Gastrocnemius medialis (tissue), 4 donors: Measurements from ENCODE around the gene SHC2. TPM values are rescaled to one million over a fixed set of nuclear protein-coding genes. Genes with fewer than 3 reads are reported as not detected.

Experiments
- ATAC-seq, 2 donors: fragments of 150-250 bp; one replicate each; pipeline ENCODE4 v1.9.1; 2016
- DNase-seq, 2 donors: peaks; one replicate each; pipeline ENCODE4 v3.0.0-alpha.2; 2019
- H3K27ac ChIP-seq, 4 donors: fragments of 200-600 bp; sonication (generic); 1 replicate in 1 of 4; 2 replicates in 3 of 4; pipeline ENCODE4 v1.5.1; 2016 to 2018; ENCODE audit warnings: mild to moderate bottlenecking in 2 of 4, moderate library complexity in 1 of 4
- H3K27me3 ChIP-seq, 3 donors: fragments of 200-600 bp; sonication (generic) in 2 of 3; 1 replicate in 1 of 3; 2 replicates in 2 of 3; pipeline versions ENCODE4 v1.5.1 to v1.6.0; 2016 to 2019; ENCODE audit warnings: mild to moderate bottlenecking in 1 of 3, moderate library complexity in 1 of 3
- H3K36me3 ChIP-seq, 2 donors: fragments of 200-600 bp; sonication (generic) in 1 of 2; one replicate each; pipeline ENCODE4 v1.5.1; 2017 to 2018
- H3K4me1 ChIP-seq, 2 donors: fragments of 200-600 bp; sonication (generic) in 1 of 2; one replicate each; pipeline ENCODE4 v1.5.1; 2016 to 2017; ENCODE audit warnings: mild to moderate bottlenecking in 2 of 2
- H3K4me3 ChIP-seq, 4 donors: fragments of 200-600 bp; sonication (generic) in 3 of 4; 1 replicate in 1 of 4; 2 replicates in 3 of 4; pipeline ENCODE4 v1.5.1; 2016 to 2019; ENCODE audit warnings: mild to moderate bottlenecking in 2 of 4
- H3K9me3 ChIP-seq, 3 donors: fragments of 200-600 bp; sonication (generic) in 2 of 3; 1 replicate in 1 of 3; 2 replicates in 2 of 3; pipeline ENCODE4 v1.5.1; 2016 to 2019
- POLR2A ChIP-seq, 2 donors: fragments of 450-650 bp; IDR thresholded peaks; one replicate each; pipeline ENCODE4 v1.6.1; 2017; ENCODE audit warnings: antibody characterized with exemption in 2 of 2, mild to moderate bottlenecking in 2 of 2, moderate library complexity in 2 of 2
- in situ Hi-C, 4 donors: fragments of 200-750 bp; cut with MboI; loops; one replicate each; pipeline versions ENCODE4 v1.15.0 to v1.8.0; 2017; ENCODE audit warnings: low sequenced_read_pairs in 4 of 4
- intact Hi-C: fragments of 100-400 bp; cut with DNase I; formaldehyde crosslinking; loops from one replicate; pipeline ENCODE4 v1.15.1; 2023; ENCODE audit warnings: low total_unique reads
- total RNA-seq, 4 donors: library from RNA; depleted of rRNA; stranded (reverse); fragments of >200 nt; gene quantifications; one replicate each; pipeline versions ENCODE4 v1.1.0 to v1.2.3, GENCODE V29; 2016
- TF ChIP-seq, protein P1 (sequence below), 5 experiments: fragments of 450-650 bp in 3 of 5; fragments of 200-600 bp in 2 of 5; sonication (generic) in 2 of 5; IDR thresholded peaks in 4 of 5; conservative IDR thresholded peaks in 1 of 5; 1 replicate in 4 of 5; 2 replicates in 1 of 5; pipeline ENCODE4 v1.5.1; 2016 to 2019; ENCODE audit warnings: antibody characterized with exemption in 5 of 5, mild to moderate bottlenecking in 3 of 5, moderate library complexity in 3 of 5

The SHC2 gene
- total RNA-seq, 4 donors from 2014 or later, result 2.1 to 6.2 (median 4.5) TPM

DNA sequence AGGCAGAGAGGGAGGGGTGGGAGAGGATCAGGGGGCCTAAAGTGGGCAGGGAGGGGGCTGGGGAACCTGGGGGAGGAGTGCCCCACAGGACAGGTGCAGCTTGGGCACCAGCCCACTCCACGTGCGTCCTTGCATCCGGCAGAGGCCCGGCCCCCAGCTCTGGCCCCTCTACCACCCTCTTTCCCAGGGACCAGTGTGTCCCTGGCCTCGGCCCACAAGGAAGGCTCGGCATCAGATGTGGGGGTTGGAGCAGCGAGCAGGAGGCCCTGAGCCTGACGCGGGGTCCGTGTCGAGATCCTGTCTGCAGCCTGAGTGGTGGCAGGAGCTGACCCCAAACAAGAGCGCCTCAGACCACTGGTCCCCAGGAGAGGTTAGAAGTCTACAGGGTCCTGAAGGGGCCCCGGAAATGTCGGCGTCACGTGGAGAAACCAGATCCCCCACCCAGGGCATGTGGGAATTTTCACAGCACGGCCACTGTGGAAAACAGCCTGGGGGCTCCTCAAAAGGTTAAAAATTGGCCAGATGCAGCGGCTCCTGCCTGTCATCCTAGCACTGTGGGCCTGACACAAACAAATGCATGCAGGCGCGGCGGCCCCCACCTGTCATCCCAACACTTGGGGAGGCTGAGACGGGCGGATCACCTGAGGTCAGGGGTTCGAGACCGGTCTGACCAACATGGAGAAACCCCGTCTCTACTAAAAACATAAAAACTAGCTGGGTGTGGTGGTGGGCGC is 21.5 kb downstream of the SHC2 start:
- ATAC-seq, result no peak
- Histone ChIP-seq H3K4me3 (no peak overlapping the region), H3K9me3 (no peaks in the 10 kb centered on the region), H3K4me1 (peaks cover 0 to 3% of the 10 kb centered on the region in 2 donors), H3K27ac (no peak overlapping the region), H3K27me3 (peaks cover 0 to 4% (median 0%) of the 10 kb centered on the region in 3 donors), H3K36me3 (no peaks in the 10 kb centered on the region)
- in situ Hi-C loops, result no loop called here
- DNase-seq, result no peak
- TF ChIP-seq, protein P1, sequence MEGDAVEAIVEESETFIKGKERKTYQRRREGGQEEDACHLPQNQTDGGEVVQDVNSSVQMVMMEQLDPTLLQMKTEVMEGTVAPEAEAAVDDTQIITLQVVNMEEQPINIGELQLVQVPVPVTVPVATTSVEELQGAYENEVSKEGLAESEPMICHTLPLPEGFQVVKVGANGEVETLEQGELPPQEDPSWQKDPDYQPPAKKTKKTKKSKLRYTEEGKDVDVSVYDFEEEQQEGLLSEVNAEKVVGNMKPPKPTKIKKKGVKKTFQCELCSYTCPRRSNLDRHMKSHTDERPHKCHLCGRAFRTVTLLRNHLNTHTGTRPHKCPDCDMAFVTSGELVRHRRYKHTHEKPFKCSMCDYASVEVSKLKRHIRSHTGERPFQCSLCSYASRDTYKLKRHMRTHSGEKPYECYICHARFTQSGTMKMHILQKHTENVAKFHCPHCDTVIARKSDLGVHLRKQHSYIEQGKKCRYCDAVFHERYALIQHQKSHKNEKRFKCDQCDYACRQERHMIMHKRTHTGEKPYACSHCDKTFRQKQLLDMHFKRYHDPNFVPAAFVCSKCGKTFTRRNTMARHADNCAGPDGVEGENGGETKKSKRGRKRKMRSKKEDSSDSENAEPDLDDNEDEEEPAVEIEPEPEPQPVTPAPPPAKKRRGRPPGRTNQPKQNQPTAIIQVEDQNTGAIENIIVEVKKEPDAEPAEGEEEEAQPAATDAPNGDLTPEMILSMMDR (IDR thresholded peaks at IDR 0.05 in 4 of 5, conservative IDR thresholded peaks at IDR 0.05 in 1 of 5), result no peak
- TF ChIP-seq POLR2A (IDR thresholded peaks at IDR 0.05), result no peak
- intact Hi-C loops, result no loop called here

DNA sequence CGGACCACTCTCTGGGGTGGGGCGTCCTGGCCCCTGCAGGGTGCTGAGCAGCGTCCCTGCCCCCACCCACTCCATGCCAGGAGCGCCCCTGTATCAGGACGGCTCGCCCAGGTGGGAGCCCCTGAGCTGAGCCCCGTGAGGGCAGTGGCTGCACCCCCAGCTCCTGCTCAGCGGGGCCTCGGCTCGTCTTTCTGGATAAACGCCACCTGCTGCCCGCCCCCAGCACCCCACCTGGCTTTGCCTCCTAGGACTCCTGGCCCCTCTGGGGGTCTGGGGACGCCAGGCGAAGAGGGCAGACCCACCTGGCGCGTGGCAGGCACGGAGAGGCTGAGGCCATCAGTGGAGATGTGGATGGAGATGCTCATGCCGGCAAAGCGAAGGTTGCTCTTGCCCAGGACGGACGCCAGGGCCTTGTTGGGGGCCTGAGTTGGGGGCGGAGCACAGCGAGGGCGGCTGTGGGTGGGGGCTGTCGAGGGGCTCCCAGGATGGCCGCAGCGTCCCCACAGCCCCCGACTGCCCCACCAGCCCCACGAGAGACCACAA is 22.3 kb downstream of the SHC2 start:
- no peaks in the 10 kb centered on the region for H3K36me3 ChIP-seq
- in situ Hi-C loops, result no loop called here
- peaks cover 0 to 4% (median 0%) of the 10 kb centered on the region in 3 donors for H3K27me3 ChIP-seq
- H3K4me1 ChIP-seq, result peaks cover 0 to 3% of the 10 kb centered on the region in 2 donors
- intact Hi-C loops, result no loop called here
- no peak for ATAC-seq
- H3K4me3 ChIP-seq, result no peak overlapping the region
- no peak for TF ChIP-seq POLR2A (IDR thresholded peaks at IDR 0.05)
- TF ChIP-seq, protein P1 (IDR thresholded peaks at IDR 0.05 in 4 of 5, conservative IDR thresholded peaks at IDR 0.05 in 1 of 5), result no peak
- H3K9me3 ChIP-seq, result no peaks in the 10 kb centered on the region
- DNase-seq, result no peak
- no peak overlapping the region for H3K27ac ChIP-seq

DNA sequence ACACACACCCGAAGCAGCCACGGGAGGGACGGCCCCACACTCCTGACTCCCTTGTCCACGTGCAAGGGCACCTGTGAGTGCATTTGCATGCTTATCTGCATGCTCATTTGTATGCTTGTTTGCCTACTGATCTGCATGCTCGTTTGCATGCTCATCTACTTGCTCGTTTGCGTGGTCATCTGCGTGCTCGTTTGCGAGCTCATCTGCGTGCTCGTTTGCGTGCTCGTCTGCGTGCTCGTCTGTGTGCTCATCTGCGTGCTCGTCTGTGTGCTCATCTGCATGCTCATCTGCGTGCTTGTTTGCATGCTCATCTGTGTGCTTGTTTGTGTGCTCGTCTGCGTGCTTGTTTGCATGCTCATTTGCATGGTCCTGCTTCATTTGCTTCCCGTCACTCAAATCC is 23.8 kb downstream of the SHC2 start:
- Histone ChIP-seq H3K9me3 (no peaks in the 10 kb centered on the region), H3K4me1 (peaks cover 0 to 3% of the 10 kb centered on the region in 2 donors), H3K27ac (no peak overlapping the region), H3K36me3 (no peaks in the 10 kb centered on the region), H3K27me3 (peaks cover 0 to 4% (median 0%) of the 10 kb centered on the region in 3 donors), H3K4me3 (no peak overlapping the region)
- intact Hi-C loops, result no loop called here
- DNase-seq (no peak), ATAC-seq (no peak)
- TF ChIP-seq, protein P1 (IDR thresholded peaks at IDR 0.05 in 4 of 5, conservative IDR thresholded peaks at IDR 0.05 in 1 of 5), result no peak
- TF ChIP-seq POLR2A (IDR thresholded peaks at IDR 0.05), result no peak
- in situ Hi-C loops, result no loop called here

DNA sequence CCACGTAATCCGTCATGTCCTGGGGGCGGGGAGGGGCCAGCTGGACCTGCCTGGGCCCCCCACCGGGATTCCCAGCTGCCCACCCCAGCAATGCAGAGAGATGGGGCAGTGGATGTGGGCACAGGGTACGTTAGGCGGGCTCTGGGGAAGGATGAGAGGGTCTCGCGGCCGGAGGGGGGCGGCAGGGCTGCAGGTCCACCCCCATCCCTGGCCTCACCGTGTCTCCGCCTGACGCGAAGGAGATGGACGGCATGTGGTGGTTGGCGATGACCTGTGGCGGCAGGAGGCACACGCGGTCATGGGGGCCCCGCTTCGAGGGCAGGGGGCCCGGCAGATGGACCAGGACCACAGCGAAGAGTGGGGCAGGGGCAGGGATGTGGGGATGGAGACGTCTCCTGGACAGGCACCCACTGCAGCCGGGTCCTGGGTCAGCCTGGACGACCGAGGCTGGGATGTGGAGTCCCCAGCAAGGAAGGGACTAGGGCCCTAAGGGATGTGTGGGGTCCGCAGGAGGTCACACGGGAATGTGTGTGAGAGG is 24.4 kb downstream of the SHC2 start:
- H3K27ac ChIP-seq, result peak overlapping the region in 1 of 4 donors; percentile 67
- H3K4me1 ChIP-seq, result peaks cover 0 to 3% of the 10 kb centered on the region in 2 donors
- DNase-seq, result no peak
- intact Hi-C loops, result no loop called here
- no peaks in the 10 kb centered on the region for H3K36me3 ChIP-seq
- H3K4me3 ChIP-seq, result no peak overlapping the region
- ATAC-seq, result no peak
- no peak for TF ChIP-seq POLR2A (IDR thresholded peaks at IDR 0.05)
- TF ChIP-seq, protein P1 (IDR thresholded peaks at IDR 0.05 in 4 of 5, conservative IDR thresholded peaks at IDR 0.05 in 1 of 5), result no peak
- in situ Hi-C loops, result no loop called here
- H3K27me3 ChIP-seq, result peaks cover 0 to 4% (median 0%) of the 10 kb centered on the region in 3 donors
- H3K9me3 ChIP-seq, result no peaks in the 10 kb centered on the region
